ENCODE data around the gene KCNMB4. TPM values are rescaled to one million over a fixed set of nuclear protein-coding genes. Genes with fewer than 3 reads are reported as not detected.

KCNMB4 gene
- total and polyA plus RNA-seq, 4 donors = 0.46 to 1.3 (median 0.65) TPM

GRCh38 chr12:70330158-70330557 lies 35.9 kb upstream of the KCNMB4 start (continued):
- TF ChIP-seq CTCF (IDR thresholded peaks at IDR 0.05; ENCODE audit: low read depth, low read length, missing input control) = no peak
- no peak for TF ChIP-seq YY1 (IDR thresholded peaks at IDR 0.05)
- no peak for TF ChIP-seq FOXA1 (IDR thresholded peaks at IDR 0.05)
- no peak for TF ChIP-seq JUND (IDR thresholded peaks at IDR 0.05)
- TF ChIP-seq RAD21 (IDR thresholded peaks at IDR 0.05) = no peak
- no peak for TF ChIP-seq NR2F2 (IDR thresholded peaks at IDR 0.05)
- no peak for TF ChIP-seq HNF4A (conservative IDR thresholded peaks at IDR 0.05)
- no peak for TF ChIP-seq EGR1 (IDR thresholded peaks at IDR 0.05; ENCODE audit: low read depth in 2 of 2)

GRCh38 chr12:70332236-70332635 lies 33.9 kb upstream of the KCNMB4 start:
- Histone ChIP-seq H3K27me3 (ENCODE audit: control insufficient read depth in 4 of 4, insufficient read depth in 4 of 4, low read length in 3 of 4) (no peaks in the 10 kb centered on the region), H3K9me3 (ENCODE audit: control insufficient read depth in 4 of 4, low read length in 3 of 4) (no peaks in the 10 kb centered on the region), H3K36me3 (ENCODE audit: control insufficient read depth in 4 of 4, insufficient read depth in 3 of 4, low read depth in 1 of 4, low read length in 3 of 4) (peaks cover 1 to 24% (median 14%) of the 10 kb centered on the region in 4 donors), H3K27ac (ENCODE audit: low read depth in 1 of 2, low read length in 2 of 2) (no peak overlapping the region), H3K4me3 (ENCODE audit: low read depth in 1 of 3, low read length in 3 of 3) (no peak overlapping the region), H3K4me1 (ENCODE audit: control insufficient read depth in 4 of 4, insufficient read depth in 4 of 4, low read length in 3 of 4) (no peaks in the 10 kb centered on the region), H3K9ac (ENCODE audit: low read depth in 1 of 2, low read length in 2 of 2) (no peak overlapping the region)
- TF ChIP-seq JUND (IDR thresholded peaks at IDR 0.05) = no peak
- no peak for TF ChIP-seq YY1 (IDR thresholded peaks at IDR 0.05)
- no peak for TF ChIP-seq SP1 (IDR thresholded peaks at IDR 0.05)
- no peak for TF ChIP-seq ZBTB33 (IDR thresholded peaks at IDR 0.05)
- no peak for TF ChIP-seq GABPA (IDR thresholded peaks at IDR 0.05 in 1 of 2, conservative IDR thresholded peaks at IDR 0.05 in 1 of 2)
- TF ChIP-seq RAD21 (IDR thresholded peaks at IDR 0.05) = no peak
- TF ChIP-seq TAF1 (conservative IDR thresholded peaks at IDR 0.05) = no peak
- no peak for TF ChIP-seq FOXA2 (IDR thresholded peaks at IDR 0.05)
- no peak for DNase-seq (ENCODE audit: low spot score)

GRCh38 chr12:70334742-70335141 lies 31.3 kb upstream of the KCNMB4 start:
- Histone ChIP-seq H3K27me3 (ENCODE audit: control insufficient read depth in 4 of 4, insufficient read depth in 4 of 4, low read length in 3 of 4) (no peaks in the 10 kb centered on the region), H3K27ac (ENCODE audit: low read depth in 1 of 2, low read length in 2 of 2) (no peak overlapping the region), H3K4me3 (ENCODE audit: low read depth in 1 of 3, low read length in 3 of 3) (no peak overlapping the region), H3K36me3 (ENCODE audit: control insufficient read depth in 4 of 4, insufficient read depth in 3 of 4, low read depth in 1 of 4, low read length in 3 of 4) (peaks cover 6 to 43% (median 26%) of the 10 kb centered on the region in 4 donors), H3K9ac (ENCODE audit: low read depth in 1 of 2, low read length in 2 of 2) (no peak overlapping the region), H3K9me3 (ENCODE audit: control insufficient read depth in 4 of 4, low read length in 3 of 4) (no peaks in the 10 kb centered on the region), H3K4me1 (ENCODE audit: control insufficient read depth in 4 of 4, insufficient read depth in 4 of 4, low read length in 3 of 4) (no peaks in the 10 kb centered on the region)
- WGBS = 96% methylated on average over 8 of the region's 8 CpGs
- DNase-seq (ENCODE audit: low spot score) = no peak
- TF ChIP-seq FOXA1 (IDR thresholded peaks at IDR 0.05) = no peak
- no peak for TF ChIP-seq CTCF (IDR thresholded peaks at IDR 0.05; ENCODE audit: low read depth, low read length, missing input control)
